A549 (cell line): ENCODE results near the gene TGFBR3.

Source experiments
- TF ChIP-seq, protein P1 (sequence below): fragments of 200-600 bp; sonication (generic); IDR thresholded peaks from 2 replicates; pipeline ENCODE4 v1.6.1; 2016; ENCODE audit warnings: antibody characterized with exemption, mild to moderate bottlenecking, moderate library complexity
- TF ChIP-seq, protein P2 (sequence below): fragments of >200 bp; sonication (Bioruptor Twin); formaldehyde crosslinking; IDR thresholded peaks from 3 replicates; pipeline ENCODE4 v1.5.1; 2016

DNA sequence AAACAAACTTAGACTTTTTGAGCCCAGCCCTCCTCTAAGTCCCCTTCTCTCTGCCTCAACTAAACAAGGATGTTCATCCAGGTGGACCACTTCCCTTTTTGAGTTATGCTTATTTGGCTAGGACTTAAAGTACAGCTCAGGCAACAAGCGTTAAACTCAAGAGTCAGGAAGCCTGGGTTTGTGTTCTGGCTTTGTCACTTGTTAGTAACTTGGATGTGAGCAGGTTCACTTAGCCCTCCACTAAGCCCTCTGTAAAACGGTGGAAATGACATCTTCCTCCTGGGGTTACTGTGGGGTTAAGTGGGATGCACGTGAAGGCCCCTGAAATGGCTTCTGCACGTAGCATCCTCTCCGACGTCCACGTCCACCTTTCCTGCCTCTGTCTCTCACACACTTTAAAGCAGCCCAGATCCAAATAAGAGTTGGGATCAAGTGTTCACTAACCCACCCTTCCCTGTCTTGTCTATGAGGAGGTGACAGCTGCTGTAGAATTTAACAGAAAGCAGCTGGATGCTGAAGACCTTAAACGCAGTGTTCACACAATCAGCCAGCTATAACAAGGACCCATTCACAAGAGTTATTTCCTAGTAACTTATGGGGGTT, 152.7 kb downstream of the TGFBR3 start:
- TF ChIP-seq, protein P1, sequence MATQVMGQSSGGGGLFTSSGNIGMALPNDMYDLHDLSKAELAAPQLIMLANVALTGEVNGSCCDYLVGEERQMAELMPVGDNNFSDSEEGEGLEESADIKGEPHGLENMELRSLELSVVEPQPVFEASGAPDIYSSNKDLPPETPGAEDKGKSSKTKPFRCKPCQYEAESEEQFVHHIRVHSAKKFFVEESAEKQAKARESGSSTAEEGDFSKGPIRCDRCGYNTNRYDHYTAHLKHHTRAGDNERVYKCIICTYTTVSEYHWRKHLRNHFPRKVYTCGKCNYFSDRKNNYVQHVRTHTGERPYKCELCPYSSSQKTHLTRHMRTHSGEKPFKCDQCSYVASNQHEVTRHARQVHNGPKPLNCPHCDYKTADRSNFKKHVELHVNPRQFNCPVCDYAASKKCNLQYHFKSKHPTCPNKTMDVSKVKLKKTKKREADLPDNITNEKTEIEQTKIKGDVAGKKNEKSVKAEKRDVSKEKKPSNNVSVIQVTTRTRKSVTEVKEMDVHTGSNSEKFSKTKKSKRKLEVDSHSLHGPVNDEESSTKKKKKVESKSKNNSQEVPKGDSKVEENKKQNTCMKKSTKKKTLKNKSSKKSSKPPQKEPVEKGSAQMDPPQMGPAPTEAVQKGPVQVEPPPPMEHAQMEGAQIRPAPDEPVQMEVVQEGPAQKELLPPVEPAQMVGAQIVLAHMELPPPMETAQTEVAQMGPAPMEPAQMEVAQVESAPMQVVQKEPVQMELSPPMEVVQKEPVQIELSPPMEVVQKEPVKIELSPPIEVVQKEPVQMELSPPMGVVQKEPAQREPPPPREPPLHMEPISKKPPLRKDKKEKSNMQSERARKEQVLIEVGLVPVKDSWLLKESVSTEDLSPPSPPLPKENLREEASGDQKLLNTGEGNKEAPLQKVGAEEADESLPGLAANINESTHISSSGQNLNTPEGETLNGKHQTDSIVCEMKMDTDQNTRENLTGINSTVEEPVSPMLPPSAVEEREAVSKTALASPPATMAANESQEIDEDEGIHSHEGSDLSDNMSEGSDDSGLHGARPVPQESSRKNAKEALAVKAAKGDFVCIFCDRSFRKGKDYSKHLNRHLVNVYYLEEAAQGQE = no peak
- TF ChIP-seq, protein P2, sequence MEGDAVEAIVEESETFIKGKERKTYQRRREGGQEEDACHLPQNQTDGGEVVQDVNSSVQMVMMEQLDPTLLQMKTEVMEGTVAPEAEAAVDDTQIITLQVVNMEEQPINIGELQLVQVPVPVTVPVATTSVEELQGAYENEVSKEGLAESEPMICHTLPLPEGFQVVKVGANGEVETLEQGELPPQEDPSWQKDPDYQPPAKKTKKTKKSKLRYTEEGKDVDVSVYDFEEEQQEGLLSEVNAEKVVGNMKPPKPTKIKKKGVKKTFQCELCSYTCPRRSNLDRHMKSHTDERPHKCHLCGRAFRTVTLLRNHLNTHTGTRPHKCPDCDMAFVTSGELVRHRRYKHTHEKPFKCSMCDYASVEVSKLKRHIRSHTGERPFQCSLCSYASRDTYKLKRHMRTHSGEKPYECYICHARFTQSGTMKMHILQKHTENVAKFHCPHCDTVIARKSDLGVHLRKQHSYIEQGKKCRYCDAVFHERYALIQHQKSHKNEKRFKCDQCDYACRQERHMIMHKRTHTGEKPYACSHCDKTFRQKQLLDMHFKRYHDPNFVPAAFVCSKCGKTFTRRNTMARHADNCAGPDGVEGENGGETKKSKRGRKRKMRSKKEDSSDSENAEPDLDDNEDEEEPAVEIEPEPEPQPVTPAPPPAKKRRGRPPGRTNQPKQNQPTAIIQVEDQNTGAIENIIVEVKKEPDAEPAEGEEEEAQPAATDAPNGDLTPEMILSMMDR = no peak
